ENCODE measurements around the gene PHF21B. TPM values are rescaled to one million over a fixed set of nuclear protein-coding genes. Genes with fewer than 3 reads are reported as not detected.

PHF21B gene
- total and polyA plus RNA-seq, 2 experiments from 2014 or later, result 20.6 to 149 TPM

GRCh38 chr22:45001653-45002052 is 8.2 kb downstream of the PHF21B start (continued):
- TF ChIP-seq CREB1 (CRISPR knock-in tag; IDR thresholded peaks at IDR 0.05; ENCODE audit: low read depth), result no peak
- no peak for TF ChIP-seq ZNF331 (CRISPR knock-in tag; IDR thresholded peaks at IDR 0.05; ENCODE audit: low read depth)
- no peak for TF ChIP-seq POLR2AphosphoS5 (IDR thresholded peaks at IDR 0.05; ENCODE audit: low read depth)
- TF ChIP-seq REST (IDR thresholded peaks at IDR 0.05; ENCODE audit: unreplicated experiment), result no peak
- TF ChIP-seq EZH2phosphoT487 (IDR thresholded peaks at IDR 0.05; ENCODE audit: unreplicated experiment), result no peak
- no peak for TF ChIP-seq JUNB (IDR thresholded peaks at IDR 0.05; ENCODE audit: unreplicated experiment)

- ATAC-seq (no peak), DNase-seq (ENCODE audit: low spot score) (no peak)
- peaks cover 27% of the 10 kb centered on the region for H3K36me3 ChIP-seq (ENCODE audit: insufficient read depth)
- no peak overlapping the region for H3K4me3 ChIP-seq
- no peaks in the 10 kb centered on the region for H3K27me3 ChIP-seq (ENCODE audit: insufficient read depth)
- peaks cover 87% of the 10 kb centered on the region for H4K20me1 ChIP-seq (replicated peaks; ENCODE audit: insufficient read depth)
- Mint-ChIP-seq H3K9me3 (no peaks in the 10 kb centered on the region), H3K36me3 (ENCODE audit: low read depth) (peaks cover 83% of the 10 kb centered on the region), H3K4me3 (no peak overlapping the region; the same call in 2 of the 3 replicates), H3K4me1 (peaks cover 90% of the 10 kb centered on the region), H3K27ac (peak overlapping the region; percentile 91), H3K27me3 (ENCODE audit: insufficient read depth, low read depth, poor library complexity) (peaks cover 20% of the 10 kb centered on the region)
- H3K79me2 ChIP-seq (replicated peaks; ENCODE audit: insufficient read depth), result peaks cover 99% of the 10 kb centered on the region
- no peak overlapping the region for H2AFZ ChIP-seq
- peaks cover 31% of the 10 kb centered on the region for H3F3A ChIP-seq (replicated peaks; ENCODE audit: low read depth)
- no peaks in the 10 kb centered on the region for H3K9me2 ChIP-seq (ENCODE audit: insufficient read depth)
- peak overlapping the region; percentile 62 for H3K4me2 ChIP-seq
- peak overlapping the region; percentile 88; the same call in 1 of the 2 replicates for H3K27ac ChIP-seq (ENCODE audit: low read depth)
- peaks cover 82% of the 10 kb centered on the region for H3K4me1 ChIP-seq (ENCODE audit: insufficient read depth)
- TF ChIP-seq CREB1 (CRISPR knock-in tag; IDR thresholded peaks at IDR 0.05; ENCODE audit: low read depth) (no peak), EZH2 (IDR thresholded peaks at IDR 0.05; ENCODE audit: low read depth, unreplicated experiment) (no peak), ZNF331 (CRISPR knock-in tag; IDR thresholded peaks at IDR 0.05; ENCODE audit: low read depth) (no peak), ZNF462 (CRISPR knock-in tag; IDR thresholded peaks at IDR 0.05) (no peak), ETS1 (IDR thresholded peaks at IDR 0.05) (no peak), CTCF (conservative IDR thresholded peaks at IDR 0.05; ENCODE audit: low read depth in 2 of 2) (no peak)
These were observed 9.5 kb downstream of the PHF21B start for GRCh38 chr22:45000330-45000729.
